Amniotic stem cell (primary cell): ENCODE results near the gene LRMDA.

Experiments
- DNase-seq: peaks from one replicate; lab custom pipeline; 2025; lab: John Stamatoyannopoulos, UW

The LRMDA gene

GRCh38 chr10:75476985-75477384 is 45.6 kb downstream of the LRMDA start:
- DNase-seq = no peak

GRCh38 chr10:75477680-75478079 is 46.3 kb downstream of the LRMDA start:
- no peak for DNase-seq

- DNase-seq = no peak
Measured at GRCh38 chr10:75480374-75480773, 49.0 kb downstream of the LRMDA start.

- no peak for DNase-seq
Measured at GRCh38 chr10:75483188-75483587, 51.8 kb downstream of the LRMDA start.

GRCh38 chr10:75484717-75485116 is 53.3 kb downstream of the LRMDA start:
- DNase-seq = no peak

GRCh38 chr10:75486591-75486990 is 55.2 kb downstream of the LRMDA start:
- DNase-seq = no peak

GRCh38 chr10:75487087-75487754 is 55.8 kb downstream of the LRMDA start:
- no peak for DNase-seq

- DNase-seq = no peak
Measured at GRCh38 chr10:75487755-75488125, 56.3 kb downstream of the LRMDA start.

GRCh38 chr10:75492173-75492925 is 60.9 kb downstream of the LRMDA start:
- no peak for DNase-seq

GRCh38 chr10:75493464-75493863 is 62.0 kb downstream of the LRMDA start:
- DNase-seq = no peak

- no peak for DNase-seq
Measured at GRCh38 chr10:75495434-75496190, 64.2 kb downstream of the LRMDA start.

- DNase-seq = no peak
Measured at GRCh38 chr10:75496191-75496567, 64.8 kb downstream of the LRMDA start.

- DNase-seq = no peak
Measured at GRCh38 chr10:75497997-75498883, 66.8 kb downstream of the LRMDA start.

- no peak for DNase-seq
Measured at GRCh38 chr10:75498884-75499350, 67.5 kb downstream of the LRMDA start.

GRCh38 chr10:75499556-75500160 is 68.2 kb downstream of the LRMDA start:
- no peak for DNase-seq

- no peak for DNase-seq
Measured at GRCh38 chr10:75502389-75502788, 71.0 kb downstream of the LRMDA start.

- DNase-seq = no peak
Measured at GRCh38 chr10:75502838-75503237, 71.4 kb downstream of the LRMDA start.

- no peak for DNase-seq
Measured at GRCh38 chr10:75505293-75505692, 73.9 kb downstream of the LRMDA start.

- no peak for DNase-seq
Measured at GRCh38 chr10:75505840-75506506, 74.5 kb downstream of the LRMDA start.

- no peak for DNase-seq
Measured at GRCh38 chr10:75506930-75507329, 75.5 kb downstream of the LRMDA start.

- DNase-seq = no peak
Measured at GRCh38 chr10:75507469-75507868, 76.0 kb downstream of the LRMDA start.
